BLaER1 (cell line): ENCODE results near the gene SNRNP200.
A peak's percentile ranks its signal among the peaks of the same experiment; 100 is the strongest.

Experiments used
- H3K27ac ChIP-seq: shearing (Covaris generic); formaldehyde crosslinking; 2 replicates; pipeline ENCODE4 v1.8.1; 2022
- H3K27me3 ChIP-seq: shearing (Covaris generic); formaldehyde crosslinking; 2 replicates; pipeline ENCODE4 v1.8.1; 2022
- H3K36me3 ChIP-seq: shearing (Covaris generic); formaldehyde crosslinking; 2 replicates; pipeline ENCODE4 v1.8.1; 2022
- H3K4me1 ChIP-seq: shearing (Covaris generic); formaldehyde crosslinking; 2 replicates; pipeline ENCODE4 v1.8.1; 2022
- H3K4me2 ChIP-seq: shearing (Covaris generic); formaldehyde crosslinking; 2 replicates; pipeline ENCODE4 v1.8.1; 2022
- H3K4me3 ChIP-seq: shearing (Covaris generic); formaldehyde crosslinking; 2 replicates; pipeline ENCODE4 v1.8.1; 2022
- H3K9ac ChIP-seq: shearing (Covaris generic); formaldehyde crosslinking; 2 replicates; pipeline ENCODE4 v1.8.1; 2022
- H3K9me3 ChIP-seq: shearing (Covaris generic); formaldehyde crosslinking; 2 replicates; pipeline ENCODE4 v1.8.1; 2022
- H4K20me1 ChIP-seq: shearing (Covaris generic); formaldehyde crosslinking; 2 replicates; pipeline ENCODE4 v1.8.1; 2022
- Cebpa-rat ChIP-seq: shearing (Covaris generic); IDR thresholded peaks from 2 replicates; pipeline ENCODE4 v1.8.1; 2022

The SNRNP200 gene

DNA sequence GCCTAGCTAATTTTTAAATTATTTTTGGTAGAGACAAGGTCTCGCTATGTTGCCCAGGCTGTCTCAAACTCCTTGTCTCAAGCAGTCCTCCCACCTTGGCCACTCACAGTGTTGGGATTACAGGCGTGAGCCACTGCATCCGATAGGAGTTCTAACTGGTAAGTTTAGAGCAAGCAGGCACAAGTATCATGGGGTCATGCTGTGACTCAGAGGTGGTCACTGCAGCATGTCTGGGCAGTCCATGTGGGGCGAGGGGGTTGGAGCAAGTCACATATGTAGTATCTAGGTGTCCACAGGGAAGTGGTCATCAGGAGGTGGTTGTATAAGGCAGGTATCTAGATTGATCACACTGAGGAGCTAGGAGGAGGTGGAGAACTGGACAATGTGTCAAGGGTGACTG is 74.0 kb downstream of the SNRNP200 start:
- Histone ChIP-seq H4K20me1 (no peaks in the 10 kb centered on the region), H3K27me3 (no peaks in the 10 kb centered on the region), H3K4me1 (peaks cover 20% of the 10 kb centered on the region), H3K4me3 (no peak overlapping the region), H3K36me3 (peaks cover 8% of the 10 kb centered on the region; the same call in 1 of the 2 replicates), H3K4me2 (no peak overlapping the region), H3K9me3 (no peaks in the 10 kb centered on the region), H3K27ac (no peak overlapping the region), H3K9ac (no peak overlapping the region)
- TF ChIP-seq Cebpa-rat = no peak

DNA sequence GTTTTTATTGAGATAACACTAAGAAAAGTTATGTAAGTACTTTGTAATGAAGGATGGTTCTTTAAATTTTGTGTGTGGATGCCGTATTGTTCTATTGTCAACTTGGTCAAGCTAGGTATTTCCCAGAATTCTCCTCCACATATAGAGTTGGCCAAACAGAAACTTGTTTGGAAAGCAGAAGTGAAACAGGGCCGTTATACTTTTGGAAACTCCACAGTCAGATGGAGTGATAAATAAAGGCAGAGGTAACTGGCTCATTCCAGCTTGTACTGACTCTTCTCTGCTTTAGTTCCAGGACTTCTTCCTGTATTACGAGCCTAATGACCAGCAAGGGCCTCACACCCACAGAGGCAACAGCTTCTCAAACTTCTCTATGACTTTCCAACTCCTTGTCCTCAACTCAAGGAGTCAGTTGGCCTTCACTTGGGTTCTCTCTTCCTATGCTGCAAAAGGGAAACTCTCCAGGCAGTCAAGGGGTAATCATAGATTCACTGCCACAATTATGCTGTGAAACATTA is 80.3 kb downstream of the SNRNP200 start:
- Histone ChIP-seq H3K27ac (peak overlapping the region; percentile 93), H3K4me3 (no peak overlapping the region; the same call in 1 of the 2 replicates)

More for the DNA sequence above, 80.3 kb downstream of the SNRNP200 start:
- Histone ChIP-seq H3K9ac (peak overlapping the region; percentile 67), H3K27me3 (no peaks in the 10 kb centered on the region), H3K9me3 (no peaks in the 10 kb centered on the region), H4K20me1 (no peaks in the 10 kb centered on the region), H3K4me2 (peak overlapping the region; percentile 79), H3K4me1 (peaks cover 20% of the 10 kb centered on the region), H3K36me3 (peaks cover 8% of the 10 kb centered on the region; the same call in 1 of the 2 replicates)
- TF ChIP-seq Cebpa-rat = no peak
